ENCODE measurements around the gene PHACTR1.

Gene PHACTR1

GRCh38 chr6:13098793-13099570 is 382.4 kb downstream of the PHACTR1 start:
- TF ChIP-seq, protein P1, sequence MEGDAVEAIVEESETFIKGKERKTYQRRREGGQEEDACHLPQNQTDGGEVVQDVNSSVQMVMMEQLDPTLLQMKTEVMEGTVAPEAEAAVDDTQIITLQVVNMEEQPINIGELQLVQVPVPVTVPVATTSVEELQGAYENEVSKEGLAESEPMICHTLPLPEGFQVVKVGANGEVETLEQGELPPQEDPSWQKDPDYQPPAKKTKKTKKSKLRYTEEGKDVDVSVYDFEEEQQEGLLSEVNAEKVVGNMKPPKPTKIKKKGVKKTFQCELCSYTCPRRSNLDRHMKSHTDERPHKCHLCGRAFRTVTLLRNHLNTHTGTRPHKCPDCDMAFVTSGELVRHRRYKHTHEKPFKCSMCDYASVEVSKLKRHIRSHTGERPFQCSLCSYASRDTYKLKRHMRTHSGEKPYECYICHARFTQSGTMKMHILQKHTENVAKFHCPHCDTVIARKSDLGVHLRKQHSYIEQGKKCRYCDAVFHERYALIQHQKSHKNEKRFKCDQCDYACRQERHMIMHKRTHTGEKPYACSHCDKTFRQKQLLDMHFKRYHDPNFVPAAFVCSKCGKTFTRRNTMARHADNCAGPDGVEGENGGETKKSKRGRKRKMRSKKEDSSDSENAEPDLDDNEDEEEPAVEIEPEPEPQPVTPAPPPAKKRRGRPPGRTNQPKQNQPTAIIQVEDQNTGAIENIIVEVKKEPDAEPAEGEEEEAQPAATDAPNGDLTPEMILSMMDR (conservative IDR thresholded peaks at IDR 0.05; ENCODE audit: low read depth, low read length) = no peak
- DNase-seq (ENCODE audit: low read depth) = no peak
- H3K4me3 ChIP-seq (ENCODE audit: low read length) = no peak overlapping the region

GRCh38 chr6:13099771-13100170 is 383.2 kb downstream of the PHACTR1 start:
- DNase-seq (ENCODE audit: low read depth) = no peak
- TF ChIP-seq, protein P1 (conservative IDR thresholded peaks at IDR 0.05; ENCODE audit: low read depth, low read length) = peak; percentile 35
- no peak overlapping the region for H3K4me3 ChIP-seq (ENCODE audit: low read length)

- H3K4me3 ChIP-seq (ENCODE audit: low read length) = no peak overlapping the region
- TF ChIP-seq, protein P1 (conservative IDR thresholded peaks at IDR 0.05; ENCODE audit: low read depth, low read length) = no peak
- DNase-seq (ENCODE audit: low read depth) = no peak
These were observed 384.8 kb downstream of the PHACTR1 start for GRCh38 chr6:13101409-13101808.

GRCh38 chr6:13101985-13102384 is 385.4 kb downstream of the PHACTR1 start:
- no peak for DNase-seq (ENCODE audit: low read depth)
- TF ChIP-seq, protein P1 (conservative IDR thresholded peaks at IDR 0.05; ENCODE audit: low read depth, low read length) = no peak
- H3K4me3 ChIP-seq (ENCODE audit: low read length) = no peak overlapping the region

- no peak for DNase-seq (ENCODE audit: low read depth)
- no peak overlapping the region for H3K4me3 ChIP-seq (ENCODE audit: low read length)
- TF ChIP-seq, protein P1 (conservative IDR thresholded peaks at IDR 0.05; ENCODE audit: low read depth, low read length) = no peak
These were observed 386.6 kb downstream of the PHACTR1 start for GRCh38 chr6:13103169-13103568.

DNA sequence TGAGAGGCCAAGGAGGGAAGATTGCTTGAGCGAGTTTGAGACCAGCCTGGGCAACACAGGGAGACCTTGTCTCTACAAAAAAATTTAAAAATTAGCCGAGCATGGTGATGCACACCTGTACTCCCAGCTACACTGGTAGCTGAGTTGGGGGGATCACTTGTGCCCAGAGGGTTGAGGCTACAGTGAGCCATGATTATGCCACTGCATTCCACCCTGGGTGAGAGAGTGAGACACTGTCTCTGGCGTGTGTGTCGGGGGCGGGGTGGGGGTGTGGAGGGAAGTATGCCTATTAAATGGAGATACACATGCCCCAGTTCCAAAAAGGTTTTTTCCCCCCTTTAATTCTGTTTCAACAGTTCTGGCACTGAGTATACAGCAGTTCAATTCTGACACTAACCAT is 388.6 kb downstream of the PHACTR1 start:
- H3K4me3 ChIP-seq (ENCODE audit: low read length) = no peak overlapping the region
- TF ChIP-seq, protein P1 (conservative IDR thresholded peaks at IDR 0.05; ENCODE audit: low read depth, low read length) = no peak
- DNase-seq (ENCODE audit: low read depth) = no peak

DNA sequence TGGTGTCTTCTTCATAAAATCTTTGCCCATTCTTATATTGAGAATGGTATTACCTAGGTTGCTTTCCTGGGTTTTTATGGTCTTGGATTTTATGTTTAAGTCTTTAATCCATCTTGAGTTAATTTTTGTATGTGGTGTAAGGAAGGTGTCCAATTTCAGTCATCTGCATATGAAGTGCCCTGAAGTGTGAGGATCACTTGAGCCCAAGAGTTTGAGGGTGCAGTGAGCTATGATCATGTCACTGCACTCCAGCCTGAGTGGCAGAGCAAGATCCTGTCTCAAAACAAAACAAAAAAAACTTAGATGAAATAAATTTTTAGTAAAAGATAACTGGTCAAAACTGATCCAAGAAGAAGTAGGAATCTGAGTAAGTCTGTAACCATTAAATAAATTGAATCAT is 396.4 kb downstream of the PHACTR1 start:
- DNase-seq (ENCODE audit: low read depth) = no peak
- H3K4me3 ChIP-seq (ENCODE audit: low read length) = no peak overlapping the region
- TF ChIP-seq, protein P1 (conservative IDR thresholded peaks at IDR 0.05; ENCODE audit: low read depth, low read length) = no peak
